ENCODE measurements around the gene DPYSL3.
A peak's percentile ranks its signal among the peaks of the same experiment; 100 is the strongest.

The DPYSL3 gene

DNA sequence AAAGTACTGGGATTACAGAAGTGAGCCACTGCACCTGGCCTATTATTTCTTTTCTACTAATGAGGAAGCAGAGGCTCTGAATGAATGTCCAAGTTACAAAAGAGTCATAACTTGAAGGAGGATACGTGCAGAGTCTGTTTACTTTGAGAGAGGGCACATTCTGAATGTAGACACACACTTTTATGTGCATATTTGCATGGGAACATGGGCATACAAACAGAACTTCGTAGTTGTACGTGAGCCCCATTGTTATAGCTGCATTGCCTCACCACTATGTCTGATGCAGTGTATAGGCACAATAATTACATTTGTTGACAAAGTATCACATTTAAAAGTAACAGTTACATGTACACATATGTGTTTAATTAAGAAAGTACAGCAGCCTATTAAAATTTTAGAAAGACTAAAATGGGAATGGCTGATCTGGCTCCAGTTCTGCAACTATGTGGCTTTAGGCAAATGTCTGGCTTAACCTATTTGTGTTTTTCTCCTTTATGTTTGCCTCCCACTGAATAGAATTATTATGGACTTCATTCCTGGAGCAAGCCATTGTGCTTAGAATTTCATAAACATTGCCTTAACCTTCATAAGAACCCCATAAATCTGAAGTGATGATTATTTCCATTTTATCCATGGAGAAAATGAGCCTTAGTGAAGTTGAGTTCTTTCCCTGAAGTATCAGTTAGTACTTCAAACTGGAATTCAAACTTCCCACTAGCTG is 3.0 kb upstream of the DPYSL3 start:
- no peak for DNase-seq (ENCODE audit: low read depth)

- DNase-seq (ENCODE audit: low read depth): no peak
Observed at GRCh38 chr5:147510885-147511284, 1.0 kb upstream of the DPYSL3 start.

- DNase-seq (ENCODE audit: low read depth): peak; percentile 42
Observed at GRCh38 chr5:147509041-147509709, 693 bp downstream of the DPYSL3 start.

DNA sequence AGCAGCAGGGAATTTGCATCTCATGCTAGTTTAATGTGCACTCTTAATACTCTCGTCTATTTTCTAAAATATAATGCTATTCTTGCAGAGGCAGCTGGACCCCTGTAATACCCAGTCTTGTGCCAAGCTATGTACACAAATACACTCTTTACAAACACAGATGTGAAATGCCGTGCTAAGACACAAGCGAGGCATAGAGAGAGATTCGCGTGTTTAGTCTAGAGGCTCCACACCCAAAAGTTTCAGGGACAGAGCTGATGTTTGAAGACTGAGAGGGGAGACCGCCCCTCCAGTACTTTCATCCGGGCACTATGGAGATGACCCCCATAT is 1.2 kb downstream of the DPYSL3 start:
- no peak for DNase-seq (ENCODE audit: low read depth)

GRCh38 chr5:147507480-147508126 is 2.3 kb downstream of the DPYSL3 start:
- DNase-seq (ENCODE audit: low read depth): peak; percentile 60

GRCh38 chr5:147504535-147504934 is 5.3 kb downstream of the DPYSL3 start:
- DNase-seq (ENCODE audit: low read depth): no peak

- peak; percentile 77 for DNase-seq (ENCODE audit: low read depth)
Observed at GRCh38 chr5:147504011-147504410, 5.9 kb downstream of the DPYSL3 start.

DNA sequence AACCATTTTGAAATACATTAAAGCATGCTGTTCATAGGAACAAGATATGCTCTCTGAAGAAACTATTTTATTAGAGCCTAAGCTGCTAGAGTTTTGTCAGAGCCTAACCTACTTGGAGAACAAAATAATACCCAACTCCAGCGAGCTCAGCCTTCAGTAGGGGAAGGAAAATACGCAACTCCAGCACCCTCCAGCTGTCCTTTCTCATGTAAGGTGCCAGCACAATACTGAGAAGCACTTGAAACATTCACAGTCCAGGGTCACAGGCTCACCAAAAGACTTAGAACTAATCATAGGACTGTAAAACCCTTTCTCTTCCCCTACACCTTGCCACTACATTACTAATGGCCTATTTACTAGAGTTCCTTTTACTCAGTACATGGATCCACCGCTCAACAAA is 18.9 kb downstream of the DPYSL3 start:
- DNase-seq (ENCODE audit: low read depth): no peak

DNA sequence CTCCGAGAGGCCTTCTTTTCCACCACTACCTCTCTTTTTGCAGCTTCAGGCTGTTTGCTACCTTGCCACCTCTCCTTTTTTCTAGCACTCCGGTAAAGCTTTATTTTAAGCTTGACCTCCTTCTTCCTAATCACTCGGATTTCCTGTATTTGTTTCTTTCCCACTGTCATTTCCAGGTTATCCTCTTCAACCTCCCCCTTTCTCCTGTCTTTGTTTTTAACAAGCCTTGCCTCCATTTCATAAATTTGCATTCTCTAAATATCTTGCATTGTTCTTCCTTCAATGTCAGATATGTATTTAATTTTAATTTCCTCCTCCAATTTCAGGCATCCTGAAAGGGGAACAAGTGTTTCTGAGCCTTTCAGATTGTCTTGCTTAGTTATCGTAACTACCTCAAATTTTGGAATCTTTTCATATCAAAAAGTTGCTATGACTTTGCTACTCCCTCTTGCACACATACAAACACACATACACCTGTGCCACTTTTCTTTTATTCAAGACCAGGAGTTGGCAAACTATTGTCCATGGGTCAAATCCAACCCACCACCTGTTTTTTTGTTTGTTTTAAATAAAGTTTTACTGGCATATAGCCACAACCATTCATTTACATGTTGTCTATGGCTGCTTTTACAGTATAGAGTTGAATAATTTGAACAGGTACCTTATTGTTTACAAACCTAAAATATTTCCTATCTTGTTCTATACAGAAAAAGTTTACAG is 22.7 kb downstream of the DPYSL3 start:
- no peak for DNase-seq (ENCODE audit: low read depth)

- DNase-seq (ENCODE audit: low read depth): no peak
Observed at GRCh38 chr5:147485814-147486213, 24.1 kb downstream of the DPYSL3 start.

DNA sequence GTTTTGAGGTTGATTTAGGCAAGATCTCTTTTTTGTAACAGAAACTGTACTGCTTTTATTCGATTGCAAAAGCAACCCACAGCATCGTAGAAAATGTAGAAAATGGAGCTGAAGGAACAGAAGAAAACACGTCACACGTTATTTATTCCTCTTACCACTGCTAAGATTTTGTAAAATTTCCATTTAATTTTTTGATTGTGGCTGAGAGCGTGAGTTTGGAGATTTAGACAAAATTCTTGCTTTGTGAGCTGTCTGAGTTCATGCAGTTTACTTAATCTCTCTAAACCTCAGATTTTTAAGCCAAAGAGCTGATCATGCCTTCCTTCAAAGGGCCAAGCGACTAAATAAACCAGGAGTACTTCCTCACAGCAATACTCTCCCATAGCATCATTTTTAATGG is 24.8 kb downstream of the DPYSL3 start:
- no peak for DNase-seq (ENCODE audit: low read depth)

DNA sequence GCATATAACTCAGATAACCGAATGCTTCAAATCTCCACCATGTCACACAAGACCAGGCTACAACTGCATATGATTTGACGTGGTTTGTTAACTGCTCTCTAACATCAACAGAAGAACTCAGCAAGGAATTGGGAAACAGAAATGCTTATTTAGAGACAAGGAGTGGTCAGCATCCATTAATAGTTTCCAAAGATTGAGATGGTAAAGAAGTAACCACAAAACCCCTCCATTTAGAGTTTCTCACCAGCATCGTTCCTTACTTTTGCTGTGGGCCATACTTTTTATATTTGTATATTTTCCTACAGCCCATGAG is 25.2 kb downstream of the DPYSL3 start:
- DNase-seq (ENCODE audit: low read depth): peak; percentile 28

GRCh38 chr5:147483961-147484707 is 25.7 kb downstream of the DPYSL3 start:
- peak; percentile 97 for DNase-seq (ENCODE audit: low read depth)

DNA sequence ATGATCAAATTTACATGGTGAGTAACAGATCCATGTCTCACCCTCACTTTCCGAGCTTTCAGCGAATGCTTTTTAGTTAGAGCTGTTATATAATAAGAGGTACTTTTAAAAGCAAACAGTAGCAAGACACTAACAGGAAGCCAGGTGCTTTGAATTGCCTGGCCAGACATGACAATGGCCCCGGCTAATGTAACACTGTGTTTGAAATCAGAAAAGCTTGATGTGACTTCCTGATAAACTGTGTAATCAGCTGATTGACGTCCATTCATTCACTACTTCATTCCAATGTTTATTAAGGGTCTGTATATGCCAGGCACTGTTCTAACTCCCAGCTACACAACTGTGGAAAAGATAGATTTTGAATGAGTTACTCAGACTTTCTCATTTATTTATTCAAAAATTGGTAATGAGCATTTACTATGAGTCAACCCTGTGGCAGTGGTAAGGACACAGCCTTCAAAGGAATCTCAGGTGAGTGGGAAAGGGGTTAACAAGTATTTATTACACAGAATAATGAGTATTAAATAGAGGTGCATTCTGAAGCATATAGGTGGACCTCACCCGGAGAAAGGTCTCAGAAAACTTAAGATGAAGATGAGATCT is 26.6 kb downstream of the DPYSL3 start:
- DNase-seq (ENCODE audit: low read depth): no peak

GRCh38 chr5:147482706-147483180 is 27.1 kb downstream of the DPYSL3 start:
- no peak for DNase-seq (ENCODE audit: low read depth)

GRCh38 chr5:147481874-147482705 is 27.8 kb downstream of the DPYSL3 start:
- peak; percentile 72 for DNase-seq (ENCODE audit: low read depth)

- peak; percentile 64 for DNase-seq (ENCODE audit: low read depth)
Observed at GRCh38 chr5:147481376-147481775, 28.5 kb downstream of the DPYSL3 start.

GRCh38 chr5:147479949-147480348 is 29.9 kb downstream of the DPYSL3 start:
- peak; percentile 49 for DNase-seq (ENCODE audit: low read depth)

GRCh38 chr5:147479444-147479843 is 30.4 kb downstream of the DPYSL3 start:
- peak; percentile 7 for DNase-seq (ENCODE audit: low read depth)

DNA sequence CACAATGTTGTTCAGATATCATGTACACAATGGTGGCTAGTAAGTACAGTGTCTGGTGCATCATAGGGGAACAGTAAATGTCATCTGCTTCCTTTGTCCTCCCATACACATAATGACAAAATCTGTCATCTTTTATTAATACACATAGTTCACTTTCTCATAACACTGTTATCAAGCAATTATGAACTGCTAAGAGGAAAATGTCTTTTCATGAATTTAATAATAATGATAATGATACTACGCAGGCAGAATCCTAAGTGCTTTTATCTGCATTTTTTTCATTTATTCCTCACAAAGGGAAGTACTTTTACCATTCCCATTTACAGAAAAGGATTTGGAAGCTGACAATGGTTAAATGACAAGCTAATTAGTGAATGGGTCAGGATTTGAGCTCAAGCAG is 35.7 kb downstream of the DPYSL3 start:
- no peak for DNase-seq (ENCODE audit: low read depth)

Measured in EH (cell line).